Bronchial epithelial cell (primary cell): ENCODE results near the gene ZKSCAN3. TPM values are rescaled to one million over a fixed set of nuclear protein-coding genes. Genes with fewer than 3 reads are reported as not detected.

Experiments
- DNase-seq: peaks from one replicate; pipeline ENCODE4 v3.0.0-alpha.2; 2010; ENCODE audit warnings: low read depth
- FAIRE-seq: peaks from 2 replicates; lab custom pipeline; 2011; peaks lifted over from hg19 to GRCh38; lab: Jason Lieb, UNC
- H3K27me3 ChIP-seq: 2 replicates; pipeline ENCODE4 v1.5.1; 2011; ENCODE audit warnings: low read length; ENCODE audit not compliant: control insufficient read depth, insufficient read depth
- H3K36me3 ChIP-seq: 2 replicates; pipeline ENCODE4 v1.5.1; 2011; ENCODE audit warnings: low read length; ENCODE audit not compliant: control insufficient read depth, insufficient read depth
- H3K4me3 ChIP-seq: 2 replicates; pipeline ENCODE4 v1.5.1; 2011; ENCODE audit warnings: mild to moderate bottlenecking, low read depth, low read length, control low read depth
- total RNA-seq: library from RNA; depleted of rRNA; stranded (reverse); fragments of >200 nt; gene quantifications from 2 replicates; pipeline ENCODE4 v1.2.1, GENCODE V29; 2014
- TF ChIP-seq, protein P1 (sequence below): IDR thresholded peaks from 2 replicates; pipeline ENCODE4 v1.5.1; 2011; ENCODE audit warnings: mild to moderate bottlenecking, moderate library complexity, low read length, control low read depth, inconsistent platforms; ENCODE audit not compliant: insufficient read depth, severe bottlenecking

Gene ZKSCAN3
- total RNA-seq, 1 donor from 2014 or later: 3.2 TPM

GRCh38 chr6:28377879-28378278, 28.1 kb downstream of the ZKSCAN3 start:
- H3K4me3 ChIP-seq: no peak overlapping the region
- no peaks in the 10 kb centered on the region for H3K36me3 ChIP-seq
- FAIRE-seq: no peak
- no peaks in the 10 kb centered on the region for H3K27me3 ChIP-seq
- TF ChIP-seq, protein P1, sequence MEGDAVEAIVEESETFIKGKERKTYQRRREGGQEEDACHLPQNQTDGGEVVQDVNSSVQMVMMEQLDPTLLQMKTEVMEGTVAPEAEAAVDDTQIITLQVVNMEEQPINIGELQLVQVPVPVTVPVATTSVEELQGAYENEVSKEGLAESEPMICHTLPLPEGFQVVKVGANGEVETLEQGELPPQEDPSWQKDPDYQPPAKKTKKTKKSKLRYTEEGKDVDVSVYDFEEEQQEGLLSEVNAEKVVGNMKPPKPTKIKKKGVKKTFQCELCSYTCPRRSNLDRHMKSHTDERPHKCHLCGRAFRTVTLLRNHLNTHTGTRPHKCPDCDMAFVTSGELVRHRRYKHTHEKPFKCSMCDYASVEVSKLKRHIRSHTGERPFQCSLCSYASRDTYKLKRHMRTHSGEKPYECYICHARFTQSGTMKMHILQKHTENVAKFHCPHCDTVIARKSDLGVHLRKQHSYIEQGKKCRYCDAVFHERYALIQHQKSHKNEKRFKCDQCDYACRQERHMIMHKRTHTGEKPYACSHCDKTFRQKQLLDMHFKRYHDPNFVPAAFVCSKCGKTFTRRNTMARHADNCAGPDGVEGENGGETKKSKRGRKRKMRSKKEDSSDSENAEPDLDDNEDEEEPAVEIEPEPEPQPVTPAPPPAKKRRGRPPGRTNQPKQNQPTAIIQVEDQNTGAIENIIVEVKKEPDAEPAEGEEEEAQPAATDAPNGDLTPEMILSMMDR: no peak
- no peak for DNase-seq

DNA sequence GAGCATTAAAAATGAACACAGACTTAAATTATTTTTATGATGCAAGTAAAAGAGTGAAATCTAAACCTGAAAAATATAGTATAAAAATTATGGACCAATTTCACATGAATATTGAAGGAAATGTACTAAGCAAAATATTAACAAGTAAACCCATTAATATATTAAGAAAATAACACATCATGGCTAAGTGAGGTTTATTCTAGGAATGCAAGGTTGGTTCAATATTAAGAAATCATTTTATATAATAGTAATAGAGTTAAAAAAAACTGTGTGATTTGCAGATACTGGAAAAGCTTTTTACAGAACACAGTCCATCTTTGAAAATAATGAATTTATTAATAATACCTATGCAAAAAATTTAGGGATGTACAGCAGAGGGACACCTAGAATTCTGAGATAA, 28.9 kb downstream of the ZKSCAN3 start:
- no peak for FAIRE-seq
- Histone ChIP-seq H3K27me3 (no peaks in the 10 kb centered on the region), H3K4me3 (no peak overlapping the region), H3K36me3 (no peaks in the 10 kb centered on the region)
- DNase-seq: no peak
- TF ChIP-seq, protein P1: no peak

- H3K36me3 ChIP-seq: no peaks in the 10 kb centered on the region
- FAIRE-seq (no peak), DNase-seq (no peak)
- no peaks in the 10 kb centered on the region for H3K27me3 ChIP-seq
- TF ChIP-seq, protein P1: no peak
- H3K4me3 ChIP-seq: no peak overlapping the region
These were observed 30.6 kb downstream of the ZKSCAN3 start for GRCh38 chr6:28380381-28380780.

- no peaks in the 10 kb centered on the region for H3K36me3 ChIP-seq
- peak overlapping the region; percentile 49 for H3K4me3 ChIP-seq
- DNase-seq (peak; percentile 69), FAIRE-seq (peak; percentile 52)
- TF ChIP-seq, protein P1: peak; percentile 61
- H3K27me3 ChIP-seq: no peaks in the 10 kb centered on the region
These were observed 33.7 kb downstream of the ZKSCAN3 start for GRCh38 chr6:28383235-28384142.

GRCh38 chr6:28384143-28384533, 34.4 kb downstream of the ZKSCAN3 start:
- Histone ChIP-seq H3K4me3 (no peak overlapping the region), H3K36me3 (no peaks in the 10 kb centered on the region), H3K27me3 (no peaks in the 10 kb centered on the region)
- no peak for DNase-seq
- FAIRE-seq: no peak
- TF ChIP-seq, protein P1: no peak
